ENCODE results near the gene ACBD4.

DNA sequence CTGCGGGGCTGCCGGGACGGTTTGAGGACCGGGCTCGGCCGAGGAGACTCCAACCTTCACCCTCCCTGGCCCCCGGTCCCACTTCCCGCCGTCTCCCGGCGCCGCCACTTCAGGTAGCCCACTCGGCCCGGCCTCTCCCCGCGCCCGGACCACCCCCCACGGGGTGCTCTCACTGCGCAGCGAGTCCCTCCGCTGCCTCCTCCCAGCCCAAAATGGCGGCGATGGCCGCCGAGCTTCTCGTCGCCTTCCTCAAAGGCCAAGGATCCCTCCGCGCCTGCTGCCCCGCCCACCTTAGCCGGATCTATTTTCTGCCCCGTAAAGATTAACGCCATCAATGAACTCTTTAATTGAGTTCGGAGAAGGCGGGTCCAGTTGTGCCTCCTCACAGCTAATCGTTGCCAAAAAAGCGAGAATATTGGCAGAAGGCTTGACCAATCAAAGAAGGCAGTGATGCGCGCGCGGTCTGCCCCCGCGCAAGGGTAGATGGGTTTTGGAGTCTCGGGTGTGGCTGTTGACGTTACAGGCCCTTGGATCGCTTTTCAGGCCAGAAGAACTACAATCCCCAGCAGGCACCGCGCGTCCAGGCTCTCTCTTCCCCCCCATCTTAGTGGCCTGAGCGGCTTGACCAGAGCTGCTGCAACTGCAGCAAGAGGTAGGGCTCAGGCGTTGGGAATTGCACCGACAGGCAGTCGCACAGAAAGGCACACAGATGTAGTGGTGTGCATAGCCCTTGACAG, 26.0 kb downstream of the ACBD4 start, which contains the start of gene HEXIM2:
- TF ChIP-seq CTCF (IDR thresholded peaks at IDR 0.05 in 4 of 5, conservative IDR thresholded peaks at IDR 0.05 in 1 of 5) (no peak), POLR2A (IDR thresholded peaks at IDR 0.05) (peak; percentile 94 to 95)

All from gastrocnemius medialis (tissue), 4 donors.